T-helper 22 cell (primary cell): ENCODE results near the gene TMEM59.
"Not testable (repeated sequence)": the region's sequence is repeated elsewhere in the genome, so short reads cannot be mapped to it uniquely, and the experiment has no call there.

Source experiments
- DNase-seq: peaks from one replicate; pipeline ENCODE4 v3.0.0-alpha.2; 2020; ENCODE audit warnings: low read depth

Gene TMEM59

DNA sequence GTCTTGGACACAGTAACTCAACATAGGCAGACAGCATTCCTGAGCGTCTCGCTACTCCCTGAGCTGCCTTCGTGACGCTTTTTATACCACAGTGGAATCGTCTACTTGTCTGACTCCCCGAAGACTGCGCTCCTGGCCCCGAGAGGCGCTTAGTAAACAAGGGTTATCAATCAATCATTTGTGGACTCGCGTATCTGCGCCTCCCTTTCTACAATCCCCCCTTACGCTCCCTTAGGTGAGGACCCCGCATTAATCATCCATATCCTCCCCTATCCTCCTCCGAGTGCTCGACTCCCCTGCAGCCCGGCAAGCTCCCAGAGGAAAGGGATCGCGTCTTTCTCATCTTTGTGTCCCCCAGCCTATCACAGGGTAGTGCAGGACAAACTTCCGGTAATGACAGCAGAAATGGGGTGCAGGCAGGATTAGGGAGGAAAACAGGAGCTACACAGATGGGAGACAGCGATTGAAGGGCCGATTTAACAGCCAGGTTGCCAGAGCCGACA is 522 bp downstream of the TMEM59 start:
- peak; percentile 25 for DNase-seq

DNA sequence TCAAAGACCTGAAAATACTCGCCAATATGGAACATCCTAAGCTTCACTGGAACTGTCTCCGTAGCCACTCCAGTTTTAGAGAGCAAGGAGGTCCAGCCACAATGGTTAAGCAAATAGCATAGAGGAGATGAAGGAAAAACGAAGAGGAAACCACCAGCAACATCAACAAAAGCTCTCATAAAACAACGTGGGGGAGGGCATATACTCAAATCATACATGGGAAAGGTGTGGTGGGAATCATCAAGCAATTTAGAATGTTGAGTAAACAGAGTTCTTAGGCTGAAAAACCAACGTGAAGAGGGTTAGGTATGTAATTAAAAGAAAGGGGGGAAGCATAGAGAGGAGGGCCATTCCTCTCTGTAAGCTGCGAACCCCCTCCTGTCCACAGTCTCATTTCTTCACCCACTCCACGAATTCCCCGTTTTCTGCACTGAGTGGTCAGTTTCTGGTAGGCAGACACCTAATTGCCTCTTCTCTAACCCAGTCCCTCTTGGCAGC is 1.0 kb downstream of the TMEM59 start:
- no peak for DNase-seq

DNA sequence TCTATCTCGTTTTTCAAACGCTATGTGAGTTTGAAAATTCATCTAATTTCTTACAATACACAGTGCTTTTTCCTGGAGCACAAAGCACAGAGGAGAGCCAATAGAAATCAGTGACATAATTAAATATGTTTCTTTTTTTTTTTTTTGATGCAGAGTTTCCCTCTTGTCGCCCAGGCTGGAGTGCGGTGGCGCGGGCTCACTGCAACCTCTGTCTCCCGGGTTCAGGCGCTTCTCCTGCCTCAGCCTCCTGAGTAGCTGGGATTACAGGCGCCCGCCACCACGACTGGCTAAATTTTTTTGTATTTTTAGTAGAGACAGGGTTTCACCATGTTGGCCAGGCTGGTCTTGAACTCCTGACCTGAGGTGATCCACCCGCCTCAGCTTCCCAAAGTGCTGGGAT is 2.6 kb downstream of the TMEM59 start:
- DNase-seq: not testable (repeated sequence)

GRCh38 chr1:54047384-54048305 is 5.4 kb downstream of the TMEM59 start:
- DNase-seq: no peak

GRCh38 chr1:54046671-54047383 is 6.2 kb downstream of the TMEM59 start:
- no peak for DNase-seq

GRCh38 chr1:54045496-54045895 is 7.5 kb downstream of the TMEM59 start:
- DNase-seq: no peak

- DNase-seq: no peak
Observed at GRCh38 chr1:54041806-54042205, 11.2 kb downstream of the TMEM59 start.

GRCh38 chr1:54037476-54037875 is 15.5 kb downstream of the TMEM59 start:
- DNase-seq: no peak

GRCh38 chr1:54028306-54029251 is 24.4 kb downstream of the TMEM59 start:
- DNase-seq: no peak

DNA sequence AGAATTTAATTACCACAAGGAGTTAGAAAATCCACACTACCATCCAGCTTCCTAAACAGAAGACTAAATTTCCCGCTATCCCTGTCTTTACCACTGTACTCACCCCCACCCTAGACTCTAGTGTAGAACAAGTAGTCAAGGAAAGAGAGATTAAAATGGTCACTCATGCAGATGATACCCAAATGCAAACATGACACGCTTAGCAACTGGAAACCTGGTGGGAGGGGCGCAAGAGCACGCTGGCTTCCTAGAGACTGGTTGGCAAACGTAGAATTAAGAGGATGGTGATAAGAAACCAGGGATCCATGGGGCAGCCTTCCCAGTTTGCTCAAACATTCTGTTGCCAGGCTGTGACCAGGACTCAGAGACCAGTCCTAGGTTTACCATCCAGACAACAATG is 25.2 kb downstream of the TMEM59 start:
- no peak for DNase-seq

- not testable (repeated sequence) for DNase-seq
Observed at GRCh38 chr1:54024811-54025210, 28.2 kb downstream of the TMEM59 start.

DNA sequence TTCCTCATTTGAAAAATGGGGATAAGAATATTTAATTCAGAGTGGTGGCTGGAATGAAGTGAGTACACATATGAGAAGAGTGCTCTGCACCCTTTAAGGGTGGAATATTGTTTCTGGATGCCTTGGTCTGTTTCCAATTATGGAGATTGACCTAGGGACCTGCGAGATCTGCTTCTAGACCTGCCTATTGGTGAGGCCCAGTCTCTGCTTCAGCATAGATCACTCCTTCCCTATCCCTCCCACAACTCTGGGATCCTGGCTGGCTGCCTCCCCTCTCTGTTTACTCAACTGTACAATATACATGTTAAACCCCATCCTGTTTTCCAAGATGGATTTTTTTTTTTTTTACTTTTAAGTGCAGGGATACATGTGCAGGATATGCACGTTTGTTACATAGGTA is 28.6 kb downstream of the TMEM59 start:
- no peak for DNase-seq

GRCh38 chr1:54019562-54020176 is 33.3 kb downstream of the TMEM59 start:
- DNase-seq: not testable (repeated sequence)

GRCh38 chr1:54018635-54019034 is 34.4 kb downstream of the TMEM59 start:
- no peak for DNase-seq

DNA sequence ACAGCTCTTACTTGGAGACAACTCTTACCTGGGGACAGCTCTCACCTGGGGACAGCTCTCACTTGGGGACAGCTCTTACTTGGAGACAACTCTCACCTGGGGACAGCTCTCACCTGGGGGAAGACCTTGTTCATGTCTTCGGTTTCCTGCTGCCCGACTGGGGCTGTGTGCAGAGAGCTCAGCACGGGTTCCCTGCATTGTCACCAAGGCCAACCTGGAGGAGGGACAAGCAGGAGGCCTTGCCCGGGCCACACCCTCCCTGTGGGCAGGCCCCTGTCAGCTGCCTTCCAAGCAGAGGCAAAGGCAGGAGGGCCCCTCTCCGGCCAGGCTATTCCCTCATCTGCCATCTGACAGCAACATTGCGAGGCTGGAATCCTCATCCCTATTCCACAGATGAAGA is 35.0 kb downstream of the TMEM59 start, which contains the start of gene LDLRAD1:
Gene LDLRAD1 (minus strand): TSS at position 208 of the 400 bp plus-strand sequence. CDS start 74 bp downstream, at position 134.
- DNase-seq: no peak

DNA sequence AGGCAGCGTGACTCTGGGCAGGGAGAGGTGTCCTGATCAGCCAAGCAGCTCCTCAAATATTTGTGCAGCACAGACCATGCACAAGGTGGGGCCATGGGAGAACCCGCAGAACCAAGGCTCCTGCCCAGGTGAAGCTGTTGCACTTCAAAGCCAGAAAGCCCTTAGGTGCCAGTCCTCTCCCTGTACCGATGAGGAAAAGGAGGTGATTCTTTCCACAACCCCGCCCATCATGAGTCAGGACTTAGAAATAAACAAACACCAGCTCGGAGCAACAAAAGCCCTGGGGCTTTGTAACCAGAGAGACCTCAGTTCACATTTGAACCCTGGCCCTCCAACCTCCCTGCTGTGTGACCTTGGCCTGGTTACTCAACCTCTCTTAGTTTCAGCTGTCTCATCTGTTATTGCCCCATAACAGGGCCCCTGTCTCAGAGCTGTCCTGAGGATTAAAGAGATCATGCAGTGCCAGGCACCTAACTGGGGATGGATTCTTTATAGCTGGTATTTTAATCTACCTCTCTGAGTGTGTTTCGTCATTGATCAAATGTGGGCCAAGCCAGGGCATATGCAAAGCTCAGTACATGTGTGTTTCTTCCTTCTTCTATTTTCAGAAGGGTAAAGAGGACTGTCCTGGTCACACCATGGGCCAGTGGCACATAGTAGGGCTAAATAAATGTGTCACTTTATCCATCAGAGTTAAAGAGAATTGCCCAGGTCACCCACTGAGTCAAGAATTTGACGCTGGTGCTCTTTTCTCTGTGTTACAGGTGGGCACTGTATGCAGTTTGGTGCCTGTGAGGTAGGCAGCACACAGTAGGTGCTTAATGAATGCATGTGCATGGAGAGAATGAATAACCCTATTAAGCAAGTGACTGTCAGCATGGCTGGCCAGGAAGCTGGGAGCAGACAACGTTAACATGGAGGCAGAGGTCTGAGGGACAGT is 36.4 kb downstream of the TMEM59 start:
- DNase-seq: no peak

DNA sequence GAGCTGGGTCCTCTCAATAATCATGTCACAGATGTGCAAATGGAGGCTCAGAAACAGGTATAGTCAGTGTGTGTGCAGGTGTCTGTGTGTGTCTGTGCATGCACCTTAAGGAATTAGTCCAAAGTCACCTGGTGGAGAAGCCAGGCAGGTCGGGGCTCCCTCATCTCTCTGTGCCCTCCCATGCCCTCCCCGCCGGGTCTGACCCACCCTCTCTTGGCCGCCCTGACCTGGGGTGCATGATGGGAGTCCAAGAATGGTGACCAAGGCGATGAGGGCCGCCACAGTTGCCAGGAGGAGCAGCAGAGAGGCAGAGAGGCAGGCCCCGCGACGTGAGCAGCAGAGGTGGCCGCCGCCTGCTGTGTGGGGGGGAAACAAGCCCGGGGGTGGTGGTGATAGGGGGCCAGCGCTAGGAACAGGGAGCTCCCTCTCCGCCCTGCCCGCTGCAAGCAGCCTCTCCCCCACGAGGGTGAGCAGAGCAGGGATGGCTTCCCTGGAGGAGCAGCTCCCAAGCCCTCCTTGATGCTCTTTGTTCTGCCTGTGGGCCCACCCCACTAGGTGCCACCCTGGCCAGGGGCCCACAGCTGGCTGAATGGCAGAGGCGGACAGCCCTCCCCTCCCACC is 38.9 kb downstream of the TMEM59 start:
- no peak for DNase-seq

DNA sequence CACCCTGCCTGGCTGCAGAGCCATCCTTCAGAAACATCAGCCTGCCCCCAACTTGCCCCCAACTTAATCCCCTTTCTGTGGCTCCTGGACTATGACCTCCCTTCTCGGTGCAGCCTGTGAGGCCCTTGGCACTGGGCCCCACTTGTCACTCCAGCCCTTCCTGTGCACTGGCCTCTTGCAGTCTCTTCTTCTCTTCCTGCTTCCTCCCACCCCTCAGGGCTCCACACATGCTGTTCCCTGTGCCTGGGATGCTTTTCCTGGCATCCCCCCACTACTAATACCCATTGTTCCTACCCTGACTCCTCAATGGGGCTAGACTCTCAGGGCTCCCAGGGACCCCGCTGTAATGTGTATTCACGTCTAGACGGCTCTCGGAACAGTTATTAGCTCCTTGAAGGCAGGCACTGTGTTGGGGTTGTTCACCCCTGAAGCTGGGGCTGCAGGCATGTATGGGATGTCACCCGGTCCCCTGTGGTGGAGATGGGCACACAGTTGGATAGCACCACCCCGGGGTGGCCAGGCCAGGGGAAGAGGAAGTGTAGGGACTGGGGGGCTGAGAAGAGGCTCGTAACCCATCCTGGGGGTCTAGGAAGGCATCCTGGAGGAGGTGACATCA is 39.5 kb downstream of the TMEM59 start:
- no peak for DNase-seq

DNA sequence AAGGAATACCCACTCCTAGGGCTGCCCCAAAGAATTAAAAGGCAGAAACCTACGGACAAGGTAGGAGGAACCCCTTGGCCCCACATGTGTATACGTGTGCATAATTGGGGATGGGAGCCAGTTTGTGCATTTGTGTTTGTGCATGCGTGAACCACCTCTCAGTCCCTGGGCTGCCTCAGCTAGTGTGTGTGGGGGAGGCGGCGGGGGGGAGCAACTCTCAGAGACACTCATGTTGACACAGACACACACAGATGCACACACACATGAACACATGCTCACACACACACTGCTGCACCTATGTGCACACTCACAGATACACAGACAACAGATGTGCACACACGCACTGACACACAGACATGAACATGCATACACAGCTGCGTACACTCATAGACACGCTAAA is 40.1 kb downstream of the TMEM59 start:
- DNase-seq: no peak
